Esophagus squamous epithelium (tissue), 4 donors: ENCODE data around the gene C1QTNF1.

ENCODE experiments used
- POLR2A ChIP-seq, 4 donors: fragments of 450-650 bp; IDR thresholded peaks; one replicate each; pipeline ENCODE4 v1.6.1; 2017; ENCODE audit warnings: antibody characterized with exemption in 4 of 4, mild to moderate bottlenecking in 4 of 4, moderate library complexity in 3 of 4
- TF ChIP-seq, protein P1 (sequence below), 6 experiments: fragments of 450-650 bp in 4 of 6; fragments of 200-600 bp in 2 of 6; sonication (generic) in 2 of 6; IDR thresholded peaks; one replicate each; pipeline ENCODE4 v1.5.1; 2016 to 2019; ENCODE audit warnings: antibody characterized with exemption in 6 of 6, mild to moderate bottlenecking in 4 of 6, moderate library complexity in 4 of 6

- TF ChIP-seq, protein P1, sequence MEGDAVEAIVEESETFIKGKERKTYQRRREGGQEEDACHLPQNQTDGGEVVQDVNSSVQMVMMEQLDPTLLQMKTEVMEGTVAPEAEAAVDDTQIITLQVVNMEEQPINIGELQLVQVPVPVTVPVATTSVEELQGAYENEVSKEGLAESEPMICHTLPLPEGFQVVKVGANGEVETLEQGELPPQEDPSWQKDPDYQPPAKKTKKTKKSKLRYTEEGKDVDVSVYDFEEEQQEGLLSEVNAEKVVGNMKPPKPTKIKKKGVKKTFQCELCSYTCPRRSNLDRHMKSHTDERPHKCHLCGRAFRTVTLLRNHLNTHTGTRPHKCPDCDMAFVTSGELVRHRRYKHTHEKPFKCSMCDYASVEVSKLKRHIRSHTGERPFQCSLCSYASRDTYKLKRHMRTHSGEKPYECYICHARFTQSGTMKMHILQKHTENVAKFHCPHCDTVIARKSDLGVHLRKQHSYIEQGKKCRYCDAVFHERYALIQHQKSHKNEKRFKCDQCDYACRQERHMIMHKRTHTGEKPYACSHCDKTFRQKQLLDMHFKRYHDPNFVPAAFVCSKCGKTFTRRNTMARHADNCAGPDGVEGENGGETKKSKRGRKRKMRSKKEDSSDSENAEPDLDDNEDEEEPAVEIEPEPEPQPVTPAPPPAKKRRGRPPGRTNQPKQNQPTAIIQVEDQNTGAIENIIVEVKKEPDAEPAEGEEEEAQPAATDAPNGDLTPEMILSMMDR (IDR thresholded peaks at IDR 0.05): no peak
- TF ChIP-seq POLR2A (IDR thresholded peaks at IDR 0.05): no peak
Observed at GRCh38 chr17:79041041-79041570, 17.1 kb downstream of the C1QTNF1 start.
